IPS DF 4.7 (cell line): ENCODE results near the gene ZNF467.

Source experiments
- DNase-seq: peaks from one replicate; pipeline ENCODE4 v3.0.0-alpha.2; 2013; ENCODE audit warnings: low spot score; ENCODE audit errors: extremely low read depth

Gene ZNF467

GRCh38 chr7:149772241-149772955 is 990 bp downstream of the ZNF467 start:
- no peak for DNase-seq

GRCh38 chr7:149771720-149772240 is 1.6 kb downstream of the ZNF467 start:
- no peak for DNase-seq

- no peak for DNase-seq
These were observed 2.4 kb downstream of the ZNF467 start for GRCh38 chr7:149770728-149771636.

- no peak for DNase-seq
These were observed 3.5 kb downstream of the ZNF467 start for GRCh38 chr7:149769915-149770314.

GRCh38 chr7:149768931-149769330 is 4.5 kb downstream of the ZNF467 start:
- no peak for DNase-seq

GRCh38 chr7:149767068-149767467 is 6.3 kb downstream of the ZNF467 start:
- DNase-seq: no peak

- no peak for DNase-seq
These were observed 7.2 kb downstream of the ZNF467 start for GRCh38 chr7:149766135-149766675.

- no peak for DNase-seq
These were observed 7.8 kb downstream of the ZNF467 start for GRCh38 chr7:149765399-149766121.

GRCh38 chr7:149764481-149765398 is 8.6 kb downstream of the ZNF467 start:
- no peak for DNase-seq

GRCh38 chr7:149763563-149764240 is 9.7 kb downstream of the ZNF467 start:
- DNase-seq: no peak

- DNase-seq: no peak
These were observed 10.8 kb downstream of the ZNF467 start for GRCh38 chr7:149762610-149763009.

GRCh38 chr7:149762089-149762488 is 11.3 kb downstream of the ZNF467 start:
- DNase-seq: no peak

- no peak for DNase-seq
These were observed 12.1 kb downstream of the ZNF467 start for GRCh38 chr7:149761307-149761706.

- no peak for DNase-seq
These were observed 12.8 kb downstream of the ZNF467 start for GRCh38 chr7:149760538-149760937.

- DNase-seq: no peak
These were observed 14.1 kb downstream of the ZNF467 start for GRCh38 chr7:149759093-149759860.

GRCh38 chr7:149753375-149754233 is 19.8 kb downstream of the ZNF467 start:
- DNase-seq: no peak

- DNase-seq: no peak
These were observed 20.7 kb downstream of the ZNF467 start for GRCh38 chr7:149752646-149753045.
